Fibroblast of lung (primary cell): ENCODE data around the gene COA1. TPM values are rescaled to one million over a fixed set of nuclear protein-coding genes. Genes with fewer than 3 reads are reported as not detected.
"Not testable (repeated sequence)": the region's sequence is repeated elsewhere in the genome, so short reads cannot be mapped to it uniquely, and the experiment has no call there.

Source experiments
- DNase-seq, 2 donors: peaks; one replicate each; pipeline versions ENCODE4 v3.0.0 to v3.0.0-alpha.2; 2010; ENCODE audit warnings: low read depth in 2 of 2
- H2AFZ ChIP-seq: 2 replicates; pipeline ENCODE4 v1.5.1; 2012; ENCODE audit warnings: low read length, control low read depth, inconsistent platforms
- H3K27ac ChIP-seq: 2 replicates; pipeline ENCODE4 v1.5.1; 2011; ENCODE audit warnings: low read length, control low read depth; ENCODE audit not compliant: insufficient read depth
- H3K27me3 ChIP-seq: 2 replicates; pipeline ENCODE4 v1.5.1; 2011; ENCODE audit warnings: mild to moderate bottlenecking, low read length; ENCODE audit not compliant: control insufficient read depth, insufficient read depth
- H3K36me3 ChIP-seq: 2 replicates; pipeline ENCODE4 v1.5.1; 2011; ENCODE audit warnings: low read length; ENCODE audit not compliant: control insufficient read depth, insufficient read depth
- H3K4me1 ChIP-seq: 2 replicates; pipeline ENCODE4 v1.5.1; 2011; ENCODE audit warnings: low read length; ENCODE audit not compliant: control insufficient read depth, insufficient read depth; ENCODE audit errors: extremely low read depth
- H3K4me2 ChIP-seq: 2 replicates; pipeline ENCODE4 v1.5.1; 2011; ENCODE audit warnings: low read length, control low read depth; ENCODE audit not compliant: insufficient read depth; ENCODE audit errors: extremely low read depth
- H3K4me3 ChIP-seq, 4 experiments: fragments of 200-600 bp in 1 of 4; sonication (generic) in 1 of 4; replicated peaks in 1 of 4; 2 replicates each; pipeline ENCODE4 v1.5.1; 2011 to 2016; ENCODE audit warnings: low read length in 4 of 4, low read depth in 3 of 4, mild to moderate bottlenecking in 3 of 4, control low read depth in 2 of 4, inconsistent platforms in 1 of 4, mixed read lengths in 1 of 4; ENCODE audit not compliant: insufficient read depth in 1 of 4; ENCODE audit errors: control extremely low read depth in 1 of 4
- H3K79me2 ChIP-seq: 2 replicates; pipeline ENCODE4 v1.5.1; 2012; ENCODE audit warnings: mild to moderate bottlenecking, low read length, inconsistent platforms; ENCODE audit not compliant: control insufficient read depth, insufficient read depth
- H3K9ac ChIP-seq: 2 replicates; pipeline ENCODE4 v1.5.1; 2011; ENCODE audit warnings: mild to moderate bottlenecking, low read length, control low read depth; ENCODE audit not compliant: insufficient read depth
- H3K9me3 ChIP-seq: 2 replicates; pipeline ENCODE4 v1.5.1; 2012; ENCODE audit warnings: low read depth, low read length; ENCODE audit not compliant: control insufficient read depth, insufficient read depth
- H4K20me1 ChIP-seq: 2 replicates; pipeline ENCODE4 v1.5.1; 2011; ENCODE audit warnings: low read length; ENCODE audit not compliant: control insufficient read depth, insufficient read depth; ENCODE audit errors: extremely low read depth
- CTCF ChIP-seq, 2 donors: IDR thresholded peaks in 1 of 2; conservative IDR thresholded peaks in 1 of 2; 1 replicate in 1 of 2; 2 replicates in 1 of 2; pipeline ENCODE4 v1.5.1; 2011 to 2012; ENCODE audit warnings: low read length in 2 of 2, control low read depth in 1 of 2, inconsistent platforms in 1 of 2, low read depth in 1 of 2, mild to moderate bottlenecking in 1 of 2
- EZH2 ChIP-seq: IDR thresholded peaks from 2 replicates; pipeline ENCODE4 v1.5.1; 2012; ENCODE audit warnings: low read length, control low read depth, mild to moderate bottlenecking; ENCODE audit errors: missing control alignments
- polyA plus RNA-seq, 2 donors: library from polyadenylated mRNA; depleted of rRNA in 1 of 2; stranded (reverse) in 1 of 2; unstranded in 1 of 2; fragments of >200 nt; gene quantifications; 2 replicates each; pipeline ENCODE4 v1.2.1, GENCODE V29; 2011 to 2012; ENCODE audit warnings: missing spikeins in 1 of 2
- total RNA-seq: library from RNA; depleted of rRNA; stranded (reverse); fragments of >200 nt; gene quantifications from 2 replicates; pipeline ENCODE4 v1.2.1, GENCODE V29; 2014

The COA1 gene
- total and polyA plus RNA-seq, 2 donors (not counting 1 experiment from before 2014, with no cell fraction given) = 28.8 to 39.6 TPM

GRCh38 chr7:43721193-43721806 is 8.0 kb downstream of the COA1 start:
- peaks cover 21% of the 10 kb centered on the region for H3K79me2 ChIP-seq
- H3K9me3 ChIP-seq = no peaks in the 10 kb centered on the region
- no peaks in the 10 kb centered on the region for H4K20me1 ChIP-seq
- H2AFZ ChIP-seq = no peak overlapping the region
- H3K9ac ChIP-seq = no peak overlapping the region
- no peak overlapping the region for H3K4me2 ChIP-seq
- TF ChIP-seq EZH2 (no peak), CTCF (conservative IDR thresholded peaks at IDR 0.05 in 1 of 2, IDR thresholded peaks at IDR 0.05 in 1 of 2; ENCODE audit: low read depth in 1 of 2, low read length in 2 of 2) (peak; percentile 14 to 53)
- H3K4me3 ChIP-seq = no peak overlapping the region
- no peaks in the 10 kb centered on the region for H3K27me3 ChIP-seq
- no peaks in the 10 kb centered on the region for H3K36me3 ChIP-seq
- DNase-seq = peak; percentile 37 to 81
- no peak overlapping the region for H3K27ac ChIP-seq
- peaks cover 3% of the 10 kb centered on the region for H3K4me1 ChIP-seq

- H3K9me3 ChIP-seq = no peaks in the 10 kb centered on the region
- peaks cover 3% of the 10 kb centered on the region for H3K4me1 ChIP-seq
- H3K27ac ChIP-seq = no peak overlapping the region
- H2AFZ ChIP-seq = no peak overlapping the region
- no peaks in the 10 kb centered on the region for H4K20me1 ChIP-seq
- no peaks in the 10 kb centered on the region for H3K27me3 ChIP-seq
- peaks cover 7% of the 10 kb centered on the region for H3K79me2 ChIP-seq
- H3K4me2 ChIP-seq = no peak overlapping the region
- no peak overlapping the region for H3K9ac ChIP-seq
- no peak for DNase-seq
- H3K4me3 ChIP-seq = no peak overlapping the region
- no peak for TF ChIP-seq EZH2
- TF ChIP-seq CTCF (conservative IDR thresholded peaks at IDR 0.05 in 1 of 2, IDR thresholded peaks at IDR 0.05 in 1 of 2; ENCODE audit: low read depth in 1 of 2, low read length in 2 of 2) = no peak
- no peaks in the 10 kb centered on the region for H3K36me3 ChIP-seq
These were observed 12.7 kb downstream of the COA1 start for GRCh38 chr7:43716598-43716997.

GRCh38 chr7:43715966-43716365 is 13.4 kb downstream of the COA1 start:
- not testable (repeated sequence) for H3K4me3 ChIP-seq, H3K79me2 ChIP-seq, H4K20me1 ChIP-seq

More at GRCh38 chr7:43715966-43716365, 13.4 kb downstream of the COA1 start:
- H3K9ac ChIP-seq, H3K4me1 ChIP-seq, DNase-seq, H3K9me3 ChIP-seq, H3K27ac ChIP-seq, H3K4me2 ChIP-seq, H3K36me3 ChIP-seq, H2AFZ ChIP-seq, H3K27me3 ChIP-seq: not testable (repeated sequence)
